ENCODE results near the gene DNAJB1.
"Not testable (repeated sequence)": the region's sequence is repeated elsewhere in the genome, so short reads cannot be mapped to it uniquely, and the experiment has no call there.

The DNAJB1 gene

GRCh38 chr19:14544047-14544446 lies 25.9 kb upstream of the DNAJB1 start:
- DNase-seq (ENCODE audit: low spot score), result peak; percentile 22
- in situ Hi-C loops (cut with MboI; ENCODE audit: low pct_unique_long_range_greater_than_20kb, low sequenced_read_pairs, unreplicated experiment), result no loop called here
- no peak for TF ChIP-seq CTCF (IDR thresholded peaks at IDR 0.05; ENCODE audit: extremely low read depth, insufficient read depth, missing control alignments)

GRCh38 chr19:14542711-14543328 lies 24.6 kb upstream of the DNAJB1 start:
- no peak for DNase-seq (ENCODE audit: low spot score)
- in situ Hi-C loops (cut with MboI; ENCODE audit: low pct_unique_long_range_greater_than_20kb, low sequenced_read_pairs, unreplicated experiment), result no loop called here
- TF ChIP-seq CTCF (IDR thresholded peaks at IDR 0.05; ENCODE audit: extremely low read depth, insufficient read depth, missing control alignments), result no peak

GRCh38 chr19:14541979-14542378 lies 23.8 kb upstream of the DNAJB1 start:
- in situ Hi-C loops (cut with MboI; ENCODE audit: low pct_unique_long_range_greater_than_20kb, low sequenced_read_pairs, unreplicated experiment); DNase-seq (ENCODE audit: low spot score): not testable (repeated sequence)

- no peak for DNase-seq (ENCODE audit: low spot score)
- in situ Hi-C loops (cut with MboI; ENCODE audit: low pct_unique_long_range_greater_than_20kb, low sequenced_read_pairs, unreplicated experiment), result no loop called here
- TF ChIP-seq CTCF (IDR thresholded peaks at IDR 0.05; ENCODE audit: extremely low read depth, insufficient read depth, missing control alignments), result no peak
Observed at GRCh38 chr19:14540741-14541525, 22.7 kb upstream of the DNAJB1 start.

- DNase-seq (ENCODE audit: low spot score), result peak; percentile 51
- no peak for TF ChIP-seq CTCF (IDR thresholded peaks at IDR 0.05; ENCODE audit: extremely low read depth, insufficient read depth, missing control alignments)
- in situ Hi-C loops (cut with MboI; ENCODE audit: low pct_unique_long_range_greater_than_20kb, low sequenced_read_pairs, unreplicated experiment), result no loop called here
Observed at GRCh38 chr19:14536926-14537692, 18.9 kb upstream of the DNAJB1 start.

GRCh38 chr19:14533450-14533849 lies 15.3 kb upstream of the DNAJB1 start:
- DNase-seq (ENCODE audit: low spot score), result no peak
- TF ChIP-seq CTCF (IDR thresholded peaks at IDR 0.05; ENCODE audit: extremely low read depth, insufficient read depth, missing control alignments), result no peak
- in situ Hi-C loops (cut with MboI; ENCODE audit: low pct_unique_long_range_greater_than_20kb, low sequenced_read_pairs, unreplicated experiment), result no loop called here

GRCh38 chr19:14530506-14530905 lies 12.3 kb upstream of the DNAJB1 start:
- in situ Hi-C loops (cut with MboI; ENCODE audit: low pct_unique_long_range_greater_than_20kb, low sequenced_read_pairs, unreplicated experiment), result no loop called here
- DNase-seq (ENCODE audit: low spot score), result no peak
- no peak for TF ChIP-seq CTCF (IDR thresholded peaks at IDR 0.05; ENCODE audit: extremely low read depth, insufficient read depth, missing control alignments)
